ENCODE measurements around the gene TDP1. TPM values are rescaled to one million over a fixed set of nuclear protein-coding genes. Genes with fewer than 3 reads are reported as not detected.

Gene TDP1
- total and polyA plus RNA-seq, 7 donors: 6.0 to 11.7 (median 6.8) TPM

- DNase-seq: no peak
- Histone ChIP-seq H3K4me1 (no peaks in the 10 kb centered on the region), H3K9me3 (no peaks in the 10 kb centered on the region), H3K27me3 (no peaks in the 10 kb centered on the region), H3K27ac (no peak overlapping the region), H3K4me3 (no peak overlapping the region), H3K36me3 (peaks cover 3 to 57% (median 18%) of the 10 kb centered on the region in 4 donors)
- WGBS, 2 donors: 96 to 97% methylated on average over 1 of the region's 1 CpG
- no peak for TF ChIP-seq POLR2A (IDR thresholded peaks at IDR 0.05)
- intact Hi-C loops (cut with DNase I): no loop called here
Measured at GRCh38 chr14:89996963-89997362, 41.2 kb downstream of the TDP1 start.

GRCh38 chr14:90000935-90001334 lies 45.2 kb downstream of the TDP1 start:
- no peak for DNase-seq
- Histone ChIP-seq H3K4me1 (no peaks in the 10 kb centered on the region), H3K4me3 (no peak overlapping the region), H3K9me3 (no peaks in the 10 kb centered on the region), H3K36me3 (peaks cover 0 to 29% (median 11%) of the 10 kb centered on the region in 4 donors), H3K27me3 (no peaks in the 10 kb centered on the region), H3K27ac (no peak overlapping the region)
- 93 to 96% methylated on average over 2 of the region's 2 CpGs for WGBS, 2 donors
- intact Hi-C loops (cut with DNase I): no loop called here
- TF ChIP-seq CTCF (IDR thresholded peaks at IDR 0.05) (no peak), EP300 (IDR thresholded peaks at IDR 0.05) (no peak), POLR2AphosphoS5 (IDR thresholded peaks at IDR 0.05) (no peak), POLR2A (IDR thresholded peaks at IDR 0.05) (no peak)

GRCh38 chr14:90003526-90004307 lies 48.0 kb downstream of the TDP1 start:
- peaks cover 0 to 18% (median 0%) of the 10 kb centered on the region in 4 donors for H3K36me3 ChIP-seq
- WGBS, 2 donors: 89 to 90% methylated on average over 6 of the region's 6 CpGs
- intact Hi-C loops (cut with DNase I): no loop called here
- H3K4me3 ChIP-seq: no peak overlapping the region
- no peaks in the 10 kb centered on the region for H3K27me3 ChIP-seq
- H3K9me3 ChIP-seq: no peaks in the 10 kb centered on the region
- no peak overlapping the region for H3K27ac ChIP-seq
- no peak for TF ChIP-seq POLR2A (IDR thresholded peaks at IDR 0.05)
- no peaks in the 10 kb centered on the region for H3K4me1 ChIP-seq
- no peak for DNase-seq

- intact Hi-C loops (cut with DNase I): no loop called here
Measured at GRCh38 chr14:90005441-90005840, 49.7 kb downstream of the TDP1 start.

GRCh38 chr14:90005939-90006530 lies 50.3 kb downstream of the TDP1 start:
- Histone ChIP-seq H3K27me3 (no peaks in the 10 kb centered on the region), H3K36me3 (peaks cover 0 to 18% (median 0%) of the 10 kb centered on the region in 4 donors), H3K27ac (no peak overlapping the region), H3K4me1 (no peaks in the 10 kb centered on the region), H3K4me3 (no peak overlapping the region), H3K9me3 (no peaks in the 10 kb centered on the region)
- TF ChIP-seq POLR2A (IDR thresholded peaks at IDR 0.05) (no peak), EP300 (IDR thresholded peaks at IDR 0.05) (no peak), CTCF (IDR thresholded peaks at IDR 0.05) (no peak), POLR2AphosphoS5 (IDR thresholded peaks at IDR 0.05) (no peak)
- intact Hi-C loops (cut with DNase I): no loop called here
- DNase-seq: no peak
- 98 to 99% methylated on average over 3 of the region's 3 CpGs for WGBS, 2 donors

More at GRCh38 chr14:90005441-90005840, 49.7 kb downstream of the TDP1 start:
- TF ChIP-seq POLR2AphosphoS5 (IDR thresholded peaks at IDR 0.05): no peak
- no peak for TF ChIP-seq CTCF (IDR thresholded peaks at IDR 0.05)
- no peak for TF ChIP-seq EP300 (IDR thresholded peaks at IDR 0.05)
- no peak for TF ChIP-seq POLR2A (IDR thresholded peaks at IDR 0.05)
- Histone ChIP-seq H3K9me3 (no peaks in the 10 kb centered on the region), H3K36me3 (peaks cover 0 to 18% (median 0%) of the 10 kb centered on the region in 4 donors), H3K27ac (no peak overlapping the region), H3K27me3 (no peaks in the 10 kb centered on the region), H3K4me3 (no peak overlapping the region), H3K4me1 (no peaks in the 10 kb centered on the region)
- DNase-seq: no peak
